Inferior parietal cortex (tissue), 1 donor: ENCODE measurements around the gene ANXA3.
"Not testable (repeated sequence)": the region's sequence is repeated elsewhere in the genome, so short reads cannot be mapped to it uniquely, and the experiment has no call there.

Experiments used
- DNase-seq: peaks from one replicate; pipeline ENCODE4 v3.0.0-alpha.2; 2016; ENCODE audit errors: extremely low spot score

The ANXA3 gene, protein sequence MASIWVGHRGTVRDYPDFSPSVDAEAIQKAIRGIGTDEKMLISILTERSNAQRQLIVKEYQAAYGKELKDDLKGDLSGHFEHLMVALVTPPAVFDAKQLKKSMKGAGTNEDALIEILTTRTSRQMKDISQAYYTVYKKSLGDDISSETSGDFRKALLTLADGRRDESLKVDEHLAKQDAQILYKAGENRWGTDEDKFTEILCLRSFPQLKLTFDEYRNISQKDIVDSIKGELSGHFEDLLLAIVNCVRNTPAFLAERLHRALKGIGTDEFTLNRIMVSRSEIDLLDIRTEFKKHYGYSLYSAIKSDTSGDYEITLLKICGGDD

GRCh38 chr4:78551420-78552351, at the start of gene ANXA3:
TSS of gene ANXA3 (plus strand) at chr4:78551770. CDS start at chr4:78554474, 2,704 bp downstream.
- DNase-seq: no peak

DNA sequence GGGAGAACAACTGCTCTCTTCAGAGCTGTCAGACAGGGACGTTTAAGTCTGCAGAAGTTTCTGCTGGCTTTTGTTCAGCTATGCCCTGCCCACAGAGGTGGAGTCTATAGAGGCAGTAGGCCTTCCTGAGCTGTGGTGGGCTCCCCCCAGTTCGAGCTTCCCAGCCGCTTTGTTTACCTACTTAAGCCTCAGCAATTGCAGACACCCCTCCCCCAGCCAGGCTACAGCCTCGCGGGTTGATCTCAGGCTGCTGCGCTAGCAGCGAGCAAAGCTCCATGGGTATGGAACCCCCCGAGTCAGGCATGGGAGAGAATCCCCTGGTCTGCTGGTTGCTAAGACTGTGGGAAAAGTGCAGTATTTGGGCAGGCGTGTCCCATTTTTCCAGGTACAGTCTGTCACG, 45.3 kb upstream of the ANXA3 start:
- not testable (repeated sequence) for DNase-seq

DNA sequence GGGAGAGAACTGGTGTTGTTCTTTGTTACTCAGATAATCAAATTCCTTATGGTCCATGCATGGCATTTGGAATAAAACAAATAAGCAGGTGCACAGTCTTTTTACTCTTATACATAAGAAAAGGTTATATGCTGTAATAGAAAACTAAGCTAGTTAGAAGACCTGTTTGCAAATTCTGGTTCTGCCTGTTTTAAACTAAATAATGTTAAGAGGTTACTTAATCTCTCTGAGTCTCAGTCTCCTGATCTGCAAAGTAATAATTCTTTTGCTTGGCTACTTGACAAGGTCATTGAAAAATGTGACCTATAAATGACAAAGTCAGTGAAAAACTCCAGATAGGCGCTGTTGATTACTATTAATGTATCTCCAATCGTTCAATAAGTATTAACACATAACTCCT, 42.5 kb upstream of the ANXA3 start:
- no peak for DNase-seq

DNA sequence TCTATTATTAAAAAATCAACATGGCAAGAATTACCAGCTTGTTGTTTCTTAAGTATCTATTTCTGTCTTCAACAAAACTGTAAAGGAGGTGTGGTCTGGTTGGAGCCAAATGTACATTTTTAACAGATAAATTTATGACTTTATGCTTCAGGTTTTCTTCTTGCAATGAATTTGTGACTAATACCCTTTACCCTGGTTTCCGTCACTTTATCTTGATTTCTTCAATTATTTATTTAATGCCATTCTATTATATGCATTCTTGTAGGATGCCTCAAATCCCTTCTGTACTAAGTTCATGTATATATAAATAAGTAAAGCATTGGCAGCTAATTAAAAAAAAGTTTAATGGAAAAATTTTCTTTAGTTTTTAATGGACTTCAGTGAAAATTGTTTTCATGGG, 41.5 kb upstream of the ANXA3 start:
- DNase-seq: no peak

DNA sequence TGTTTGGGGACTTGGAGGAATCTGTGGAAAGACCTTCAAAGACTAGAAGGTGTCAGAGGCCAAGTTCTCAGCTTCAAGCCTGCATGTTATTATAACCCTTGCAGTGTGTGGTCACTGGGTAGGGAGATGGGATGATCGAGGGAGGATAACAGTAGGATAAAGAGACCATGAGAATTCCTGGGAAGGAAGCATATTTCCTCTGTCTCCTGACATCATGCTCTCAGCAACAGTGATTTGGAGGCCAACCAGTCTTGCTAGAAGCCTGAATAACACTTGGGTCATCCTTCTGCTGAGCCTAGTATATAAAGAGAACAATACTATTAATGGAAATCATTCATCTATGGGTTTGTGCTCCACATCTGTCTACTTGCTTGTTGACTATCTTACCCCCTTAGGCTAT, 40.9 kb upstream of the ANXA3 start:
- DNase-seq: no peak

DNA sequence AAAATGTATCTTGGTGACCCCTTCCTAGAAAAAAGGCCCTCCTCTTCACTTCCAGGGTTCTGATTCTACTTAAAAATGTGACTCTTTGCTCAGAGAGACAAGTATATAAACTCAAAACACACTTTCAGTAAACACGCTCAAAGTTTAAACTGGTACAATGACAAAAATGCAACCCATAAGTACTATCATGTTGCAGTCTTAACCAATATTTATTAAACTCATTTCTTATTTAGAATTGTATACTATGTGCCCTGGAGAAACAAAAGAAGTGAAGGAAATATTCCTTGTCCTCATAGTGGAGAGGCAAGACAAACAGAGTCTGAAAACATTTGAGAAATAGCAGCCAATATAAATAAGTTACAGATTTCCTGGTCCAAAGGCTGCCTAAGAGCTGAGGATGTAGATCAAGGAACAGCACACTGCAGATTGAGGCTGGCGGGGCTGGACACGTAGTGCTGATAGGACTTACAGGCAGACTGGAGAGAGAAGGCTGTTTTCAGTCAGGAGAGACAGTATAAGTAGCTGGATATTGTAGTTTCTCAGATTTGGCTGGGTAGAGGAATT, 39.1 kb upstream of the ANXA3 start:
- DNase-seq: no peak

DNA sequence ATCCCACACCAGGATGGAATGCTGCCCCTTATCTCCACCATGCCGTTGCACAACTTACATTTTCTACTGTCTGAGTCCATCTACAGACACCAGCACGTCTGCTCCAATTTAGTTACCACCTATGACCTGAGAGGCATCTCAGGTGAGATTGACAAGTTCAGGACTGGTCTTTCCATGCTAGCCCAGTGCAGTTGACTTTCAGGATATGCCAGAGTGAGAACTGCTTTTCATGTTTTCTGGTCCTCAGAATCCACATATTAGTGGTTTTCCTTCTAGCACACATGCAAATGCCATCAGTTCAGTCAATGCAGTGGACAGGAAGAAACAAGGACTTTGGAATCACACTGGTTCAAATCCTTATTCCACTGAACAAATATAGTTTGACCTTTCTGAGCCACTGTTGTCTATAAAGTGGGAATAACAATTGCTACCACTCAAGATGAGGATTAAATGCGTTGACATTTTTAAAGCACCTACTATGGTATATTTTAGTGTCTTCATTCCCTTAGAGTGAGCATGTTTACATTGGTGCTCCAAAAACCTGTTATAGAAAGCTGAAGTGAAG, 38.1 kb upstream of the ANXA3 start:
- DNase-seq: no peak

- DNase-seq: peak; percentile 69
Observed at GRCh38 chr4:78517050-78517652, 34.4 kb upstream of the ANXA3 start.

DNA sequence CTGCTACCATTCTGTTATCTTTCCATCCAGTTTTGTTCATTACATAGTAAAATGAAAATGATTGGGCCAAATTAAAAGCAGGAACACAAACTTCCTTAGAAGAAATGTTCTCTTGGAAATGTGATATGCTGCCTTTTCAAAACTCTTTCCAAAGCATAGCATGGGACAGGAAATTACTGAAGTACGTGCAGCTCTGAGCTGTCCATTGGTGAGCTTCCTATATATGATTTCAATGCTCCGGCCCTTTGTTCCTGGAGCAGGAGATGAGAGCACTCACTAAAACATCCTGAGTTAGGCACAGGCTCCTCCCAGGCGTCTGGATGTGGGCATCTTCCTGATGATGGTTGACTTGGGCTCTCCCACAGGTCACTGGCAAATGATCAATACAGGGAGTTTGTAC, 33.0 kb upstream of the ANXA3 start:
- no peak for DNase-seq

- no peak for DNase-seq
Observed at GRCh38 chr4:78519962-78520361, 31.6 kb upstream of the ANXA3 start.

DNA sequence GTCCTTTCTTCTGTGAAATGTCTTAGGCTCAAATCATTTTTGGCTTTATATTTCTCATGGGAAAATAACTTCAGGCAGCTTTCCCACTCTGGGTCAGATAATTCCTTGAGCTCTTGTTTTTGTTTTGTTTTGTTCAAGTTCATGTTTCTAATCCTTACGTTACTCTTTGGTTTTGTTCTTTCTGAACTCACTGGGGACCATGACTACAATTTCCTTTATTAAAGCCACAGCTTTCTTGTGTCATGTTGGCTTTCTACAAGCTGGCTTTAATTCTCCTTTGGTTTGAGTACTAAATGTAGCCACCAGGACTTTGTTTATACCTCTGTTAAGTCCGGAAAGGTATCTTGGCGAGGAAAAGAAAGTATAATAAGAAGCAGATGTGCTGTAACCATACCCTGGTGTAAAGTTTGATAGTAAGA, 30.8 kb upstream of the ANXA3 start:
- no peak for DNase-seq

DNA sequence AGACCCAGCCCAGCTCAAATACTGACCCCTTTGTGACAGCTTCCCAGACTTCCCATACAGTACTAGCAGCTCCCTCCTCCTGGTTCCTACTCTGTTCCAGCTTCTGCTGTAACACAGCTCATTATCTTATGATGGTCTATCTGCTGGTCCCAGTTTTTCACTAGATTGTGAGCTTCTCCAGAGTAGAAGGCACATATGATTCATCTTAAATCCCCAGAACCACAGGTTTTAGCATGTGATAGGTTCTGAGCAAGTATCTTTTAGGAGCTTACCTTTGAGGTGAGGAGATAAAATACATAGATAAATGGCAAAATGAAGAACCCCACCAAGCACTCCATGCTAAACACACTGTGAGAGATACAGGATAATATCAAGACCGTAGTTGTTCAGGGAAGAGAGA, 27.6 kb upstream of the ANXA3 start:
- DNase-seq: no peak

GRCh38 chr4:78525559-78525958, 26.0 kb upstream of the ANXA3 start:
- DNase-seq: no peak

DNA sequence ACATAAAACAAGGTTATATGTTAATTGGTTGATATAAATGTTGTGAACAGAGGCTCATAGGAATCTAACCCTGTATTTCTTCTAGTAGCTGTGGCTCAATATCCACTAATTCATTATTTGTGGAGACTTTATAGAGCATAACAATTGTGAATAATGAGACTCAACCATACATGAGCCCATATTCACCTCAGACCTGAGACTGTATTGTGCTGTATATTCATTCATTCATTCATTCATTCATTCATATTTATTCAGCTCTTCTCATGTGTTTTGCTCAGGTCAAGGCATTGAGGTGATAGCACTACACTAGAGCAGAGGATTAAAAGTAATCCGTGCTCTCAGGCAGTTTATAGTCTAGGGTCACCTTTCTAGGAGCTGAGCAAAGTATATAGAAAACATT, 24.5 kb upstream of the ANXA3 start:
- no peak for DNase-seq

DNA sequence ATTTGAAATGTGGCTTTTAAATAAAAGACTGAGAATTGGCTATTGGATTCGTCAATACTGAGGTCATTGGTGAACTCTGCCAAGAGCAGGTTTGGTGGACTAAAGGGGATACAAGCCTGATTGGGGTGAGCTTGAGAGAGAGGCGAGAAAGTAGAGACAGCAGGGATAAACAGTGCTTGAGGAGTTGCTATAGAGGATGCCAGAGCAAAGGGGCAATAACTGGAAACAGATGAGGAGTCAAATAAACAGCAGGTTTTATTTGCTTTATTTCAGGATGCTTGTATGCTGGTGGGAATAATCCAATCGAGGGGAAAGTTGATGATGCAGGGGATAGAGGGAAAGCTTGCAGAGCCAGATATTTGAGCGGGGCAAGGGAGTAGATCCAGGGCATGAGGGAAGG, 24.0 kb upstream of the ANXA3 start:
- DNase-seq: no peak

GRCh38 chr4:78528327-78528726, 23.2 kb upstream of the ANXA3 start:
- DNase-seq: no peak

- no peak for DNase-seq
Observed at GRCh38 chr4:78529569-78530209, 21.9 kb upstream of the ANXA3 start.

- no peak for DNase-seq
Observed at GRCh38 chr4:78532046-78532445, 19.5 kb upstream of the ANXA3 start.

DNA sequence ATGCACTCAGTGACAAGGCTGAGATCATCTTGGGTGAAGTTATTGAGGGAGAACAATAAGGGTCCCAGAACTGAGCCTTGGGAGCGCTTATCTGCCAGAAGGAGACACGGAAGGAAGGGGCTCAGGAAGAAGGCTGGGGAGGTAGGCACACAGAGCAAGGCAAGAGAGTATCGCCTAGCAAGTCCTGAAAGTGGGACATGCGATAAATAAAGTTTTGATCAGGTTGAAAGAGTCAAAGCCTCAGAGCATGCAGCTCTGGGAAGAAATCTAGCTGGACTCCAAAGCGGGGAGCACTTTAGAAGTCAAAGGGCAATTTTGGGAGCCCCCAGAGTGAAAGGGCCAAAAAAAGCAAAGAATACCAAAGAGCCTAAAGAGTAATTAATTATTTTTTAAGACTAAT, 17.7 kb upstream of the ANXA3 start:
- no peak for DNase-seq

- no peak for DNase-seq
Observed at GRCh38 chr4:78534286-78534955, 17.1 kb upstream of the ANXA3 start.

DNA sequence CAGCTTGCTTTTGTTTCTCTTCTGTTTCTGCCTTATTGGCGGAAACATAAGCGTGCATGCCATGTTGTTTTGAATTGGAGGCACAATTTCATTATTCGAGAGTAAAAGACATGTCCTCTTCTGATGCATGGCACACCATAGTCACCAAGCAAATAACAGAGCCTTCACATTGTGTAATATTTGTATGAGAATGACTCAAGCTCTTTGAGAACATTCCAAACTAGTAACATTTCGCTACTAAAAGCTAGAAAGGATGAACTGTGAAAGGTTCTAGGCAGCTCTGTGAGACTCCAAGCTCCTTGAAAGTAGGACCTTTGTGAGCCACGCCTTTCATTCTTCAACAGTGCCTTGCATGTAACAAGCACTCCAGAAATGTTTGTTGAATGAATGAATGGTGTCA, 9.2 kb upstream of the ANXA3 start:
- DNase-seq: no peak
